NCI-H226 (cell line): ENCODE measurements around the gene AKR7A3.
"Not testable (repeated sequence)": the region's sequence is repeated elsewhere in the genome, so short reads cannot be mapped to it uniquely, and the experiment has no call there.

Experiments
- DNase-seq: peaks from one replicate; pipeline ENCODE4 v3.0.0-alpha.2; 2015

AKR7A3 gene

GRCh38 chr1:19288324-19289241, at the start of gene AKR7A3:
Gene AKR7A3 (minus strand): TSS chr1:19288770. CDS start chr1:19288709, 61 bp downstream.
- not testable (repeated sequence) for DNase-seq

GRCh38 chr1:19338323-19338762, 49.8 kb upstream of the AKR7A3 start:
- no peak for DNase-seq

GRCh38 chr1:19337289-19337688, 48.7 kb upstream of the AKR7A3 start:
- DNase-seq = no peak

GRCh38 chr1:19336543-19336942, 48.0 kb upstream of the AKR7A3 start:
- peak; percentile 54 for DNase-seq

- DNase-seq = no peak
These were observed 45.2 kb upstream of the AKR7A3 start for GRCh38 chr1:19333587-19334354.

GRCh38 chr1:19332832-19333231, 44.3 kb upstream of the AKR7A3 start:
- DNase-seq = no peak

- no peak for DNase-seq
These were observed 42.8 kb upstream of the AKR7A3 start for GRCh38 chr1:19331262-19331878.

DNA sequence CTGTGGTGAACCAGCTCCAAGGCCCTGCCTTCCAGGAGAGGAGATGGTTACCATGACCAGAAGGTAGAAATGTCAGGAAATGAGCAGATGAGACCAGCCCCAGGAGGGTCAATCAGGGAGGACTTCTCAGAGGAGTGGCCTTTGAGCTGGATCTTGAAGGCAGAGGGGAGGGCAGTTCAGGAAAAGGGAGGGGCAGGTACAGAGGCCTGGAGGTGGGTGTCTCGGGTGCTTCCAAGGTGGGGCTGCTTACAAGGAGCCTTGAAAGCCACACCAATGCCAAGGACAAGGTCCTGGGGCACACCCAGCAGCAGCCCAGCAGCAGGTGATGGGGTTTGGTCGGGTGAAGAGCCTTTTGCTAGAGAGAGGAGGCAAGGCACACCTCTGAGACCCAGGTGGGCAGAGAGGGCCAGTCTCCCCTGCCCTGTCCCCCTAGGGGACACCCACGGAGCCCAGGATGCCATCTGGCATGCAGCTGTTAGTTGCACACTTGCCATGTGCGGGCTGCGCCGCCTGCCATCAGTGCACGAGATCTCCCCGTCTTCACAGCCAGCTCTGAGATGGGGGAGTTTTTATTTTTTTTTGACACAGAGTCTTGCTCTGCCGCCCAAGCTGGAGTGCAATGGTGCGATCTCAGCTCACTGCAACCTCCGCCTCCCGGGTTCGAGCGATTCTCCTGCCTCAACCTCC, 42.0 kb upstream of the AKR7A3 start:
- DNase-seq = no peak

GRCh38 chr1:19329611-19330010, 41.0 kb upstream of the AKR7A3 start:
- DNase-seq = no peak

- no peak for DNase-seq
These were observed 40.6 kb upstream of the AKR7A3 start for GRCh38 chr1:19329188-19329587.

DNA sequence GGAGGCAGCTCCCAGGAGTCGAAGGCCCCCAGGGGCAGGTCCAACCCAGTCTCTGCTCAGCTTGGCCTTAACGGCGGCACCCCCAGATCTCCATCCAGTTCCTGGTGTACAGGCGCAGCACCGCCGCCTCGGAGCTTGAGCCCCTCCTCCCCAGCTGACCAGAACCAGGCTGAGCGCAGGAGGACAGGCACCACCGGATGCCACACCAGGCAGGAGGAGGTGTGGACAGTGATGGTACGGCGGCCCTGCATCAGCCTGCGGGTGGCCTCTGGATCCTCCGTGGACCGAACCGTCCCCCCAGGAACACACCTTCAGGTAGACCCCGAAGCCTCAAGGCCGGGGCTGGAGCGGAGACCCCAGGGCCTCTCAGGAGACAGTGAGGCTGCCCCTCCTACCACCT, 39.9 kb upstream of the AKR7A3 start:
- DNase-seq = no peak

GRCh38 chr1:19327736-19328135, 39.2 kb upstream of the AKR7A3 start:
- no peak for DNase-seq

DNA sequence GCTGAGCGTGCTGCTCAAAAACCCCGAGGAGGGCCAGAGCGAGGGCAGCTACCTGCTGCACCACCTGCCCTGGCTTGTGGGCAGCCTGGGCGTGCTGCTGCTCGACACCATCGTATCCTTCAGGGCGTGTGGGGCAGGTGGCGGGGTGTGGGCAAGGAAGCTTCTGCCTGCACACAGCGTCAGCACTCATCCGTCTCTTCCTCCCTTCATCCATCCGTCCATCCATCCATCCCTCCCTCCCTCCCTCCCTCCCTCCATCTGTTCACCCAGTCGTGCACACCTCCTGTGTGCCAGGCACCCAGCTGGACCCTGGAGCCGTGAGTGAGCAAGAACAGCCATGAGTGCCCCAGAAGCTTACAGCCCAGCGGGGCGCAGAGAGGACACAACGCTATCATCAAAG, 38.7 kb upstream of the AKR7A3 start:
- DNase-seq = no peak

DNA sequence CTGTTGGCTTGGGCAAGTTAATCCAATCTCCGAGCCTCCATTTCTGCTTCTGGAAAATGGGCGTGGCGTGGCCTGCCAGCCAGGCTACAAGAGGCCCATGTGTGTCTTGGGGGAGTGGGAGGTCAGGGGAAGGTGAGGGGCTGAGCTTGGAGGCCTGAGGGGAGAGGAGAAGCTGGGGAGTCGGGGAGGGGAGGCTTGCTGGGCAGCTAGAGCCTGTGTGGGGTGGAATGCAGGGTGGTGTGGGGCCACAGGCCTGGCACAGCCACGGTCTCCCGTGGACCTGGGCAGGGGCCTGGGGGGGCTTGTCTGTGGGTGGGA, 38.1 kb upstream of the AKR7A3 start:
- no peak for DNase-seq

DNA sequence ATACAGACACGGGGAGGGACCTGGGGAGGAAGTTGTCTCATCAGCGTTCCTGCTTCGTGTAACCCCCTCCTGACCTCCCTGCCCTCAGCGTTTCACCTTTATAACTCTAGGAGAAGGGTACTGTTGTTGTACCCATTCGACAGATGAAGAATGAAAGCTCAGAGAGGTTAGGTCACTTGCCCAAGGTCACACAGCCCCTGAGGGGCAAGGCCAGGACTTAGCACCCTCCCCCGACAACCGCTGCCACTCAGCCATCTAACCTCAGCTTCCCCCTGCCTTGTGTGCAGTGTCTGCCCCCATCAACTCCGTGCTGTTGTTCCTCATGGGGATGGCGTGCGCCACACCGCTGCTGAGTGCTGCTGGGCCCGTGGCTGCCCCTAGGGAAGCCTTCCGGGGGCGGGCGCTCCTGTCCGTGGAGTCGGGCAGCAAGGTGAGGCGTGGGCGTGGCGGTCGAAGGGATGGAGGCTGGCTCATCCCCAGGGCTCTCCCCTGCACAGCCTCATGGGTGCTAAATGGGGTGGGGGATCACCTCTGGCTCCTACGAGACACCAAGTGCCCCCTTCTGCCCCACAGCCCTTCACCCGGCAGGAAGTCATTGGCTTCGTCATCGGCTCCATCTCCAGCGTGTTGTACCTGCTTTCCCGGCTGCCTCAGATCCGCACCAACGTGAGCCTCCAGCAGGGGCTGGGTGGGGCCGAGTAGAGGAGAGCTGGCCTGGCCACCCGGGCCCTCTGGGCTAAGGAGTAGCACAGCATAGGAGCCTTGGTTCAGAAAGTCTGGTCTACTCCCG, 37.6 kb upstream of the AKR7A3 start:
- DNase-seq = no peak

- peak; percentile 49 for DNase-seq
These were observed 36.9 kb upstream of the AKR7A3 start for GRCh38 chr1:19325368-19325957.

DNA sequence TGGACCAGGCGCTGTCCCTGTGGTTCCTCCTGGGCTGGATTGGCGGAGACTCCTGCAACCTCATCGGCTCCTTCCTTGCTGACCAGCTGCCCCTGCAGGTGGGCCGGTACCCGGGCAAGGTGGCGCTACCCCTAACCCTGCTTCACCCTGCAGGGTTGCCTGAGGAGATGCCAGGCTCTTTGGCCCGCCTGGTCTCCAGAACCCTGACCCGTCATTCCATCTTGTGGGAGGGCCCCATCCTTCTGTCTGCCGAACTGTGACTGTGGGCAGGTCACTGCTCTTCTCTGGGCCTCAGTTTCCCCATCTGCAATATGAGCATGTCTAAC, 36.1 kb upstream of the AKR7A3 start:
- no peak for DNase-seq

- DNase-seq = no peak
These were observed 35.6 kb upstream of the AKR7A3 start for GRCh38 chr1:19323987-19324664.

GRCh38 chr1:19322481-19322880, 33.9 kb upstream of the AKR7A3 start:
- no peak for DNase-seq

- DNase-seq = no peak
These were observed 32.5 kb upstream of the AKR7A3 start for GRCh38 chr1:19321071-19321470.

DNA sequence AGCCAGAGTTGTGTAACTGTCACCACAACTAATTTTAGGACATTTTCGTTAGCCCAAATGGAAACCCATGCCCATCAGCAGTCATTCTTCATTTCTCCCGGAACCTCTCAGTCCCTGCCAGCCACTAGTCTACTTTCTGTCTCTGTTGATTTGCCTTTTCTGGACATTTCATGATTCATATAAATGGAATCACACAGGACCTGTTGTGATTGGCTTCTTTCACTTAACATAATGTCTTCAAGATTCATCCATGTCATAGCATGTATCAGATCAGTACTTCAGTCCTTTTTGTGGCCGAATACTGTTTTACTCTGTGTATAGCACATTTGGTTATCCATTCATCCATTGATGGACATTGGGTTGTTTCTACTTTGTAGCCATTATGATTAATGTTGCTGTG, 30.6 kb upstream of the AKR7A3 start:
- no peak for DNase-seq
